CD1c-positive myeloid dendritic cell (primary cell): Measurements from ENCODE around the gene ATE1.

Source experiments
- DNase-seq: peaks from one replicate; pipeline ENCODE4 v3.0.0-alpha.2; 2016; ENCODE audit errors: extremely low spot score

Gene ATE1

DNA sequence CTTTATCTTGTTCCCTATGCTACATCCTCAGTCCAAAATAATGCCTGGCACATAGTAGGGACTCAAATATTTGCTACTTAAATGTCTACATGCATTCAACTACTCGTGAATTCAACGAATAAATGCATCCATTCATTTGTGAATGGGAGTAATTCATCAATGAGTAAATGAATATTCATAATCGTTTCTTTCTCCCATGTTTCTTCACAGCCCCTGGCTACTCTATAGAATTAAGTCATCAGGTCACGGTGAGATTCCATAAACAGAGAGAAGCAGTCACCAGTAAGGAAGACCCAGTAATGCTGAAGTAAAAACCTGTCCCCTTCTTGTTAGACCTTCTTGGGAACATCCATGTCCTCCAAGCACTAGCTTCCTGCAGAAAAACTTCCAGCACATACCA, 48.4 kb downstream of the ATE1 start:
- DNase-seq = no peak

DNA sequence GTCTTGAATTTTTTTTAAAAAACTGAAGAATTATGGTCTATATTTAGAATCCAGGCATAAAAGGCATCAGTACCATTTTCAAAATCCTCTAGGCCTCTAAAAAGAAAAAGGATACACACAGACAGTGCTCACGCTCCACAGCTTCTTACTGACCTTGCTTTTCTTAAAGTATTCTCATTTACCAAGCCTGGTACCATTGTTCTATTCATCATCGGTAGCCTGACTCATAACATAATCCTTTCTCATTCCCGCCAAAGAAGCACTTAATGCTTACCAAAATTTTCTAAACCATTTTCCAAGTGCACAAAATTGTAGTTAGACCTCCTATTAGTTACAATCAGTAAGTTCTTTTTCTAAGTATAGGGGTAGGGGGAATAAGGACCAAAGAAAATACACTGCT, 54.6 kb downstream of the ATE1 start:
- no peak for DNase-seq

DNA sequence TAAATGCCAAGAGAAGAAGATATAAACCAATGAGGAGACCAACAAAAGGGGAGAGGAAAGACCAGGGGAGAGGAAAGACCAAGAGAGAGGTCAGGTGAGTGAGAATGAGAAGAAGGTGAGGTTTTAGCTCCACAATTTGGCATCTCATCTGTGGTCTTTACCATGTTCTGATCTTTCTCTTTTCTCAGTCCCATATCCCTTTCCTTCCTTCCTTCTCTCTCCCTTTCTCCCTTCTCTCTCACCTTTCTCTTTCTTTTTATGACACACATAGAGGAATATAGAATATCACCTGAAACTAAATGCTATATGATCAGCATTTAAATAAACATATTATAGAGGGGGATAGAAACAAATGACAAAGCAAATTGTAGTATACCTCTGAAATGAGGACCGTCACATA, 57.4 kb downstream of the ATE1 start:
- DNase-seq = no peak

DNA sequence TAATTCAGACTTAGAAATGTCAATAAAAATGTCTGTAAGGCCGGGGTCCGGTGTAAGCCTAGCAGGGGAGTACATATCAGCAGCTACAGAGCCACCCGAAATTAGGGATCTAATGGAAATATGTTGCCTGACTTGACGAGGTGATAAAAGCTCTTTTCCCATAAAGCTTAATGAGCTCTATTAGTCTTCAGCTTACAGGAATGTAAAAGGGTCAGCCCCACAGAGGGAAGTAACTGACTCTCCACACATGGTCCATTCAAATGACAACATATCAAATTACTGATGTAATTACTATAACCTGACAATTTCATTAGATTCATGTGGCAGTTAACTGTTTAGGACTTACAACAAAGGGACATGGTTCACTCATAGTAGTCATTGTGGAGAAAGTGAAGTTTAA, 62.3 kb downstream of the ATE1 start:
- DNase-seq = no peak

DNA sequence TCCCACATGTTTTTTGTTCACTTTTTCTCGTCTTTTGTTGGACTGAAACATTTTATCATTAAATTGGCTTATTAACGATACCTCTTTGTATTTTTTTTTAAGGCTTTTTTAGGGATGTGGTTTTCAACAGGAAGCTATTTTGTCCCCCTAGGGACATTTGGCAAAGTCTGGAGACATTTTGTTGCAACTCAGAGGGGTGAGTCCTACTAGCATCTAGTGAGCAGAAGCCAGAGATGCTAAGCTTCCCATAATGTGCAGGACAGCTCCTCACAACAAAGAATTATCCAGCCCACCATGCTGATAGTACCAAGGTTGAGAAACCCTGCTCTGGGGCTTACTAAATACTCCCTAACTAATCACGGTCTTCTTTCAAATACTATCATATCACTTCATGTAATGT, 63.2 kb downstream of the ATE1 start:
- DNase-seq = no peak

DNA sequence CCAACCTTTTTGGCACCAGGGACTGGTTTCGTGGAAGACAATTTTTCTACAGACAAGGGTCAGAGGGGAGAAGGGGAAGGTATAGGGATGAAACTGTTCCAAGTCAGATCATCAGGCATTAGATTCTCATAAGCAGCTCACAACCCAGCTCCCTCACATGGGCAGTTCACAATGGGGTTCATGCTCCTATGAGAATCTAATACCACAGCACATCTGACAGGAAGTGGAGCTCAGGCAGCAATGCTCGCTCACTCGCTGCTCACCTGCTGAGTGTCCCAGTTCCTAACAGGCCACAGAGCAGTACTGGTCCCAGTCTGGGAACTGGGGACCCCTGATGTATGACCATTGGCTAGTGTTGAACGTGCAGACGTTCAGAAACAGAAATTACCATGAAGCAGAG, 63.7 kb downstream of the ATE1 start:
- no peak for DNase-seq

DNA sequence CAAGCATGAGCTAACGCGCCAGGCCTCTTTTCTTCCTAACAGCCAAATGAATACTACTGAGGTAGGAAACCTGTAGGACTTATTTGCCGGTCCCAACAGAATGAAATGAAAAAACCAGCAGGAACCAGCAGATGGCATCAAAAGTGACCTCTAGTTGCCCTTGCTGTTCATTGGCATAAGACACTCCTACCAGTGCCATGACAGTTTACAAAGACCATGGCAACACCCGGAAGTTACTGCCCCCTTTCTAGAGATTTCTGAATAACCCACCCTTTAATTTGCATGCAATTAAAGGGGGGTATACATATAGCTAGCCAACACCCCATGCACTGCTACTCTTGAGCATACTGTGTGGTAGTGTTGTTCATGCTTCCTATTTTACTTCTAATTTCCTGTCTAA, 65.2 kb downstream of the ATE1 start:
- no peak for DNase-seq

DNA sequence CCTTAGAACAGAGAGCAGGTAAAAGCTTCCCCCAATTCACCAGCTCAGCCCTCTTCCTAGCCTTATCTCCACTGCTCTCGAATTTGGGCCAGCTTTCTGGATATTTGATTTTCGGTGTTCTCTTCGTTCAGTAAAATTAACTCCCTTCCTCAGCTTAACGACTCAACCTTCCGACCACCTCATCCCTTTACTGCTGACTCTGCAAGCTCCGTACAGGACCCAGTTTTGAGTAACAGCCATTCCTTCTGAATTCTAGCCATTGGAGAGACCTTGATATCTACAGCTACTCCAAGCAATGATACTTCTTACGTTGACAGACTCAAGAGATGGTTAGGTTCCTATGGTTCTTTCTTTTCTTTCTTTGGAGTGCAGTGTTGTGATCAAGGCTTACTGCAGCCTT, 65.8 kb downstream of the ATE1 start:
- no peak for DNase-seq

DNA sequence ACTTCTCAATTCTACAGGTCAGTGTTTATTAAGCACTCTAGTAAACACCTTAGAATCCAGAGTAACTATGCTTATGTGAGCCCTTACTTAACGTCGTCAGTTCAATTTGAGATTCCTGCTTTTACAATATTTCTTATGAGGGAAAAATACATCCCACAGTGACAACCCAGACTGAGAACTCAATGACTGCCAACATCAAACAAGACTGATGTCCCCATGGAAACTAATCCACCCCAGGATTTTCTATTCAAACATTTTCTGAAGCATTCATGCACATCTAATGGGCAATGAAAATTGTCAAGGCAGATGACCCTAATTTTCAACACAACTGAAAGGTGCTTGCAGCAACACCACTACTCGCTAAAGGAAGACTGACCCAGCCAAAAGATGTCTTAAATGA, 67.0 kb downstream of the ATE1 start:
- no peak for DNase-seq

DNA sequence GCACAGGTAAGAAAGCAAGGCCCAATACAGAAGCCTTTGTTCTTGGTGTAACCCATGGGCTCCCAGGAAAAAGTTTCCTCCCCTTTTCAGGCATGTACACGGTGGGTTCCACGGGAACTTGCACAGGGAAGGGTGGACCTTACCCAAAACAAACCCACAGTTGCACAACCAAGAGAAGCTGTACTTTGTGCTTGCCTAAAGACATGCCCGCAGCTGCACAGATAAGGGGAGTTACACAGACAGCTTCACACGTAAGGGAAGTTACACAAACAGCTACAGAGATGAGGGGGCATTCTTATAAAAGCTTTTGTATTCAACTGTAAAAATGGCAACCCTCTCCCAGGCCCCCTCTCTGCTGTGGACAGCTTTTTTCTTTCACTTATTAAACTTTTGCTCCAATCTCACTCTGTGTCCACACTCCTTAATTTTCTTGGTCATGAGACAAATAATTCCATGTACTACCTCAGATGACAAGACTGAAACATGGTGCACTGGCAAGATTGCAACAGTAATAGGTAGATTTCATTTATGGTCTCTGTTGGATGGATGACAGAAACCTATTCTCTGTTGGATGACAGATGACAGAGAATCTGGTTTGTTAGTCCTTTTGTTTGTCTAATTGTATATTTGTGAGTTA, 72.9 kb downstream of the ATE1 start:
- no peak for DNase-seq

DNA sequence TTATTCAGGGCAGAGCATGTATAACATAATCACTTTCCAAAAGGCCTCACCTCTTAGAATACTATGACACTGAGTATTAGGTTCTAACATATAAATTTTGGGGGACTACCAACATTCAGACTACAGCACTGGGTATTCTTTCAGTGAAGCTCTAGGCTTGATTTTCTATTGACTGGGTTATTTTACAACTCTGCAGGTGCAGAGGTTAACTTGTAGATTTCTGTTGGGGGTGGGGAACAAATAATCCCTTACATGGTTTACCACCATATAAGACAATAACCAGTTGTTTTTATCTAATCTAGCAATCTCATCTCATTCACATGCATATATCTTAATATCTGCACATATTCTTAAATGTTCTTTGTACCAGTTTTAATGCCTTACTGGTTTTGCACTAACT, 73.9 kb downstream of the ATE1 start:
- DNase-seq = no peak

DNA sequence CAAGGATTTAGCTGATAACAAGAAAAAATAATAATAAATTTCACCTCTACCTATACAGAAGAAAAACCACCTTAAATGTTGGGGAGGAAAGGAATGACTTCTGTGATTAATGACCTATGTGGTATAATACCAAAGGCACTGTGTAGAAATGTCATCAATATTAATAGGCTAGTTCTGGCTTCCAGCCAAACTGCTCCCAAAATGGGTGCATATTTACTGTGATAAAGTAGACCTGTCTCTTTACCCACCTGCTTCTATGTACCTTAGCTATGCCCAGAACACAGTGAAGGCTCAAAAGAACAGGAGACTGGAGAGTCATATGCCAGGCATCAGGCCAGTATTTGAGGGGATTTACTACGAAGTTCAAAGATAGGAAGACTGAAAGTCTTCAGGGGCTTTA, 76.0 kb downstream of the ATE1 start:
- no peak for DNase-seq

DNA sequence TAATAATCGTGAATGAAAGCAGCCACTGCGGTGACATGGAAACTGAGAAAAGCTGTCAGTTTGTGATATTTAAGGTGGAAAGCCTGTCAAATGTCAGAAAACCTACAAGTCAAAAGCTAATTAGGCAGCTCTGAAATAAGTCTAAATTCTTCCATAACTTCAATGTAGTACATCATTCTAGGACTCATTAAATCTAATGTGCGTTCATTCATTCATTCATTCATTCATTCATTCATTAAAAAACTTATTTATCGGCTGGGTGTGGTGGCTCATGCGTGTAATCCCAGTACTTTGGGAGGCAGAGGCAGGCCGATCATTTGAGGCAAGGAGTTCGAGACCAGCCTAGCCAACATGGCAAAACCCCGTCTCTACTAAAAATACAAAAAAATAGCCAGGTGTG, 79.7 kb downstream of the ATE1 start:
- DNase-seq = no peak

DNA sequence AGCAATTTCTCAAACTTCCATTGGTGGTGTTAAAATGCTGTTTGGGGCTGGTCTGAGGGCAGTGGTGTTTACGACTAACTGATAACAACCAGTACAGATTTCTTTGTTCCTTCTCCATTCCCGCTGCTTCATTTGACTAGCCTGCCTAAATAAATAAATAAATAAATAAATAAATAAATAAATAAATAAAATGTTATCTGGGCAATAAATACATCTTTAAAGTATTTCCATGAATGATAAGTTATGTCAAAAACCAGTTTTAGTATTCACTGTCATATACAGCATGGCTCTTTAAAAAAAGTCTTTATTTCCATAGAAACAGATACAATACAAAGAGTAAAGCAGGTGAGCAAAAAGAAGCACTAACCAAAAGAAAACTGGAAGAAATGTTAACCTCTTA, 81.3 kb downstream of the ATE1 start:
- no peak for DNase-seq

DNA sequence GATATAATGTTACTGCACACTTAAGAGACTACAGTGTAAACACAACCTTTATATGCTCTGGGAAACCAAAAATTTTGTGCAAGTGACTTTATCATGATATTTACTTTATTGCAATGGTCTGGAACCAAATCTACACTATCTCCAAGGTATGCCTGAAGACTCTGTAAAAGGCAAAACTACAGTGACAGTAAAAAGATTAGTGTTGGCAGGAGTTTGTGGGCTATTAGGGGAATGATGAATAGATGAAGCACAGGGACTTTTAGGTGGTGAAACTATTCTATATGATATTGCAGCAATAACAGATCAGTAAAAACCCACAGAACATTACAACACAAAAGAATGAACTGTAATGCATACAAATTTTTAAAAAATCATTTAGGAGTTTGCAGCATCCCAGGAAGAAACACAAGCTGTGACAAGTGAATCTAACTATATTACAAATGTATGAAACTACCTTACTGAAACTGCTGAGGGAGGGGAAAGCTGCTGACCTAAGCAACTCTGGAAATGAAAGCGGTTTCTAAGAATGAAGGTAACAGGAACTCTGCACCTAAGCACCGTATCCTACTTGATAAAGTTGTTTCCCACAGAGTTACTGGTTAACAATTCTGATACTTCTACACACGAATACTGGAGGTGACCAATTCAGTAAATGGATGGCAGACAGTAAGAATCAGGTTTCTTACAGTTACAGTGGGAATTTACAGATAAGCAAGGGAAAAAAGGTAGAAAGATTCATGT, 82.6 kb downstream of the ATE1 start:
- DNase-seq = no peak

DNA sequence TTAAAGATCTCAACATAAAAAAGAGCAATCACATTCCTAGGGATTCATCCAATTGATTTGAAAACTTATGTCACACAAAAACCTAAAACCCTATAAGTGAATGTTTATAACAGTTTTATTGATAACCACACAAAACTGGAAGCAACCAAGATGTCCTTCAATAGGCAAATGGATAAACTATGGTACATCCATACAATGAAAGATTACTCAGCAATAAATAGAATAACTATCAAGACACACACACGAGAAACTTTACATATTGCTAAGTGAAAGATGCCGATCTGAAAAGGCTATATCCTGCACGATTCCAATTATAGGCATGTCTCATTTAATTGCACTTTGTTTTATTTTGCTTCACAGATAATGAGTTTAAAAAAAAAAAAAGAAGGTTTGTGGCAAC, 83.3 kb downstream of the ATE1 start:
- DNase-seq = no peak

DNA sequence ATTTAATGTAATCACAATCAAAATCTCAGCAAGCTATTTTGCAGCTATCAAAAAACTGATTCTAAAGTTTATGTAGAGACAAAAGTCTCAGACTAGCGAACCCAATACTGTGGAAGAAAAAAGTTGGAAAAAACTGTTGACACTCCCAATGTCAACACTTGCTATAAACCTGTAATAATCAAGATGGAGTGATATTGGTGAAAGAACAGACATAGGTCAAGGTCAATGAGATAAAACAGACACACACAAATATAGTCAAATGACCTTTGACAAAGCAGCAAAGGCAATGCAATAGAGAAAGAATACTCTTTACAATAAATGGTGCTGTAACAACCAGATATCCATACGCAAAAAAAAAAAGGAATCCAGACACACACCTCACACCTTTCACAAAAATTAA, 84.5 kb downstream of the ATE1 start:
- no peak for DNase-seq

DNA sequence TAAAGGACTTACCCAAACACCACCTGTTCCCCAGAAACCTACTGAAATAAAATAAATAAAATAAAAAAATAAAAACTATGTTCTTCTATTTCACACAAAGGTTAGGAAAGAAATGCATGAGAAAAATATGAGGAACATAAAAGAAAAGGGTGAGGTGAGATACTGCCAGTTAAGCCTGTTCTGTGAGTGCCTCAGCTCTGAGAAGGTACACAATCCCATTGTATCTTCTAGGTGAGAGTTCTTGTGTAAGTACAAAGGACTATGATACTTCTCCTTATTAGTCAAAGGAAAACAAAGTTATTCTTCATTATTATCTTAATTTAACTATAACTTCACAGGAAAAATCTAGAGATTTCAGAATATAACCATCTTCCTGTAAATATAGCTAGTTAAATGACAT, 86.0 kb downstream of the ATE1 start:
- no peak for DNase-seq

DNA sequence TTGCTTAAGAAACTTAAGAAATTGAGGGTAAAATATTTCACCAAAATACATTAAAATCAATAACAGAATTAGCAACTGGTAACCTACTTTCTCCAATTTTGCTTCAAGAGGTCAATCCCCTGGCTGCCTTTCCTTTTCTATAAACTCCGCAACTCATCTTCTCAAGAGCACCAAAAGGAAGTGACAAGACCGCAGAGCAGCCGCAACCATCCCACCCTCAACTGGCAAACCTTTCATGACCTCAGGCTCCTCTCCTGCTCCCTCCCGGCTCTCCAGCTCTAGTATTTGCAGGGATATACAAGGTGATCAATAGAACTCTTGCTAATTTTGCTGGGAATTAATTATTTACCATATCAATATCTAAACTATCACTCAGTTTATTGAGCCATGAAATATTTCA, 88.9 kb downstream of the ATE1 start:
- DNase-seq = no peak

DNA sequence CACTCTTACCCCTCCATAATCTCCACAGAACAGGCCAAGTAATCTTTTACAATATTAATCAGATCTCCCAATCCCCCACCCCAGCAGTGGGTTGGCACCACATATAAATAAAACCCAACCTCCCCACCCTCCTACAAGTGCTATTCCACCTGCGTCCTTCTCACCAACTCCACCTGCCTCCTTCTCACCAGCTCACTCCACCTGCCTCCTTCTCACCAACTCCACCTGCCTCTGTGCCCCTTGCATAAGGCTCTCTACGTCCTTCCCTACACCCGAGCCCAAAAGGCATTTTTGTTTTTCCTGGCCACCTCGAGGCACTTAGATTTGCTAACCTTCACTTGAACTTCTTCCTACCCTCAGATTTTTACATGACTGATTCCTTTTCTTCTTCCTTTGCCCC, 89.7 kb downstream of the ATE1 start:
- DNase-seq = no peak

DNA sequence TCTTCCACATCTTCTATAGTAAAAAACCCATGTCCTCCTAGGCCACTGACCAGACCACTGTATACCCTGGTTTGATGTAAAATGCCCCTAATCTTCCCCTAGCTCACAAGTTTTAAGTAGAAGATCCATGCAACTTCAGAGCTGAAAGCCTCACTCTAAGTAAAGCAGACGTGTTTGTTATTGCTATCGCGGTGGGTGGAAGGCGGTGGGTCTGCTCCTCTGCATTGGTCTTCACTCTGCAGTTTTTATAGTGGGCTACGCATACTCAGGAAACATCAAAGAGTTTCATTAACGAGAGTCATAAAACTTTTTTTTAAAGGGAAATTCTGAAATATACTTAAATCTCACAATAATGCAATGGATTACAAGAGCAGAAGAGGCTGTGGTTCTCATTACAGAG, 91.7 kb downstream of the ATE1 start:
- DNase-seq = no peak

DNA sequence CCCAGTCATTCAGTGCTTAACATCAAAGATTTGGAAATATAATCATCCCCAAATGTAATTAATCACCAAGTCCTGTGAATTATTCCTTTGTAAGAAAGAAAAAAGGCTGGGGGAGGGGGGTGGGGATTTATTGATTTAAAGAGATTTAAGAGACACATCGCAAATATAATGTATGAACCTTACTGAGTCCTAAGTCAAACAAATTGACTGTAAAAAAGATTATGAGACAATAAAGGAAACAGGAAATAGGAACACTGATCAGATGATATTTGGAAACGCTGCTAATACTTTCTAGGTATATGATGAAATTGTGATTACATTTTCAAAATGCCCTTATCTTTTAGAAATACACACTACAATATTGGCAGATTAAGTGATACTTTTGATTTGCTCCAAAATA, 92.5 kb downstream of the ATE1 start:
- no peak for DNase-seq

DNA sequence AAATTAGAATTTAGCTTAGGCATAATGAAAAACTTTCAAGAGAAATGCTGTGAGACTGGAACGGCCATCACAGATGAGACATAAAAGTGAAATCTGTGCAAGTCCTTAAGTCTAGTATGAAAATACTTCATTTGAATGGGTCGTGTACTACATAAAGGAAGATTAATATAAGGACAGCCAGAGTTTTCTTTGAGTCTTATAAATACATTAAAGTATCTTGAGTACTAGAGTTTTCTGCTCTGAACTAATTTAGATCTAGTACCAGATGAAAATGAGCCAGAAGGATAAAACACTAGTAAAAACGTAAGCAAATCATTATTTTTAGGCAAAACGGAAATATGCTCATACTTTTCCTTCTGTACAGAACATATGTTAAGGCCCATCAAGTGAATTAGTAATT, 93.1 kb downstream of the ATE1 start:
- no peak for DNase-seq

DNA sequence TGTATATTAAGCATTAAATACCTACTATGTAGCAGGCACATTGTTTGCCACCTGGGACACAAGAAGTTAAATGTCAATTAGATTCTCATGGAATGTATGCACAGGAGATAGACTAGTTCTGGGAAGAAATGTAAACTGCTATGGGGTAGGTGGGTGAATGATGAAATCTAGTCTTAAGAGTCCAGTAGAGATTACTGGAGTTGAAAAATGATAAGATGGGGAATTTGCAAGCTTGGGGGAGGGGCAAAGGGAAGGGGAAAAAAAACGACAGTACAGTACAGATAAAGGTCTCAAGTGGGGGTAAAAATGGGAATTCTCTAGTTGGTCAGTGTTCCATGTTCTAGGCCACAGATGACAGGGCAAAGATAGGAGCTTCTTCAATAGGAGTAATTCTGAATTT, 94.4 kb downstream of the ATE1 start:
- no peak for DNase-seq
